Ovary (tissue), 3 donors: ENCODE data around the gene RNF146.

Experiments
- EP300 ChIP-seq: sonication (generic); formaldehyde crosslinking; IDR thresholded peaks from one replicate; pipeline ENCODE4 v1.6.1; 2017; ENCODE audit warnings: antibody characterized with exemption
- POLR2A ChIP-seq: fragments of 450-650 bp; IDR thresholded peaks from one replicate; pipeline ENCODE4 v1.6.1; 2017; ENCODE audit warnings: antibody characterized with exemption, mild to moderate bottlenecking, moderate library complexity
- TF ChIP-seq, protein P1 (sequence below), 3 donors: fragments of 450-650 bp in 2 of 3; fragments of 200-600 bp in 1 of 3; IDR thresholded peaks; one replicate each; pipeline versions ENCODE4 v1.5.1 to v1.8.0; 2016 to 2022; ENCODE audit warnings: antibody characterized with exemption in 3 of 3, mild to moderate bottlenecking in 1 of 3
- donor health status: DM: no; HTN: no; CAD: no.

GRCh38 chr6:127222418-127222817 is 44.2 kb upstream of the RNF146 start:
- TF ChIP-seq, protein P1, sequence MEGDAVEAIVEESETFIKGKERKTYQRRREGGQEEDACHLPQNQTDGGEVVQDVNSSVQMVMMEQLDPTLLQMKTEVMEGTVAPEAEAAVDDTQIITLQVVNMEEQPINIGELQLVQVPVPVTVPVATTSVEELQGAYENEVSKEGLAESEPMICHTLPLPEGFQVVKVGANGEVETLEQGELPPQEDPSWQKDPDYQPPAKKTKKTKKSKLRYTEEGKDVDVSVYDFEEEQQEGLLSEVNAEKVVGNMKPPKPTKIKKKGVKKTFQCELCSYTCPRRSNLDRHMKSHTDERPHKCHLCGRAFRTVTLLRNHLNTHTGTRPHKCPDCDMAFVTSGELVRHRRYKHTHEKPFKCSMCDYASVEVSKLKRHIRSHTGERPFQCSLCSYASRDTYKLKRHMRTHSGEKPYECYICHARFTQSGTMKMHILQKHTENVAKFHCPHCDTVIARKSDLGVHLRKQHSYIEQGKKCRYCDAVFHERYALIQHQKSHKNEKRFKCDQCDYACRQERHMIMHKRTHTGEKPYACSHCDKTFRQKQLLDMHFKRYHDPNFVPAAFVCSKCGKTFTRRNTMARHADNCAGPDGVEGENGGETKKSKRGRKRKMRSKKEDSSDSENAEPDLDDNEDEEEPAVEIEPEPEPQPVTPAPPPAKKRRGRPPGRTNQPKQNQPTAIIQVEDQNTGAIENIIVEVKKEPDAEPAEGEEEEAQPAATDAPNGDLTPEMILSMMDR (IDR thresholded peaks at IDR 0.05) = no peak
- TF ChIP-seq POLR2A (no peak), EP300 (no peak)
